Upper lobe of left lung (tissue), 4 donors: Measurements from ENCODE around the gene HLA-DOA.

Source experiments
- CTCF ChIP-seq, 6 experiments: fragments of 450-650 bp in 4 of 6; fragments of 200-600 bp in 2 of 6; sonication (generic) in 2 of 6; IDR thresholded peaks; one replicate each; pipeline ENCODE4 v1.5.1; 2016 to 2019; ENCODE audit warnings: antibody characterized with exemption in 6 of 6
- EP300 ChIP-seq, 4 donors: sonication (generic); formaldehyde crosslinking; IDR thresholded peaks; one replicate each; pipeline ENCODE4 v1.5.1; 2017; ENCODE audit warnings: antibody characterized with exemption in 4 of 4, control low read depth in 2 of 4
- POLR2A ChIP-seq, 4 donors: fragments of 450-650 bp; IDR thresholded peaks; one replicate each; pipeline ENCODE4 v1.5.1; 2016 to 2017; ENCODE audit warnings: antibody characterized with exemption in 4 of 4, mild to moderate bottlenecking in 2 of 4
- POLR2AphosphoS5 ChIP-seq, 2 donors: sonication (generic); formaldehyde crosslinking; IDR thresholded peaks; one replicate each; pipeline ENCODE4 v1.5.1; 2017; ENCODE audit warnings: antibody characterized with exemption in 2 of 2

- TF ChIP-seq CTCF (IDR thresholded peaks at IDR 0.05): no peak
- TF ChIP-seq EP300 (IDR thresholded peaks at IDR 0.05): no peak
- no peak for TF ChIP-seq POLR2A (IDR thresholded peaks at IDR 0.05)
- no peak for TF ChIP-seq POLR2AphosphoS5 (IDR thresholded peaks at IDR 0.05)
Observed at GRCh38 chr6:33030245-33030644, 20.9 kb upstream of the HLA-DOA start.
